Duodenal mucosa (tissue), 2 donors: ENCODE data around the gene SLC35F4.
"Not testable (repeated sequence)": the region's sequence is repeated elsewhere in the genome, so short reads cannot be mapped to it uniquely, and the experiment has no call there.

ENCODE experiments used
- H3K27ac ChIP-seq: one replicate; pipeline ENCODE4 v1.7.0; 2013; ENCODE audit warnings: low read depth, low read length
- H3K27me3 ChIP-seq, 2 donors: one replicate each; pipeline ENCODE4 v1.7.0; 2013; ENCODE audit warnings: low read length in 2 of 2, control low read depth in 1 of 2; ENCODE audit not compliant: insufficient read depth in 2 of 2, control insufficient read depth in 1 of 2
- H3K36me3 ChIP-seq, 2 donors: one replicate each; pipeline ENCODE4 v1.7.0; 2013; ENCODE audit warnings: low read length in 2 of 2, control low read depth in 1 of 2; ENCODE audit not compliant: insufficient read depth in 2 of 2, control insufficient read depth in 1 of 2
- H3K4me1 ChIP-seq, 2 donors: one replicate each; pipeline ENCODE4 v1.7.0; 2013; ENCODE audit warnings: low read length in 2 of 2, control low read depth in 1 of 2; ENCODE audit not compliant: insufficient read depth in 2 of 2, control insufficient read depth in 1 of 2
- H3K4me3 ChIP-seq, 2 donors: one replicate each; pipeline ENCODE4 v1.7.0; 2013; ENCODE audit warnings: low read length in 2 of 2, low read depth in 1 of 2
- H3K9ac ChIP-seq, 2 donors: one replicate each; pipeline ENCODE4 v1.7.0; 2013; ENCODE audit warnings: low read length in 2 of 2, low read depth in 1 of 2
- H3K9me3 ChIP-seq, 2 donors: one replicate each; pipeline ENCODE4 v1.7.0; 2013; ENCODE audit warnings: low read length in 2 of 2, control low read depth in 1 of 2; ENCODE audit not compliant: control insufficient read depth in 1 of 2

The SLC35F4 gene

GRCh38 chr14:57755018-57755521 lies 110.8 kb downstream of the SLC35F4 start:
- Histone ChIP-seq H3K4me3 (no peak overlapping the region), H3K9me3 (no peaks in the 10 kb centered on the region), H3K27ac (no peak overlapping the region), H3K9ac (no peak overlapping the region), H3K27me3 (no peaks in the 10 kb centered on the region), H3K36me3 (no peaks in the 10 kb centered on the region), H3K4me1 (no peaks in the 10 kb centered on the region)

GRCh38 chr14:57754527-57754926 lies 111.4 kb downstream of the SLC35F4 start:
- H3K9ac ChIP-seq = no peak overlapping the region
- no peaks in the 10 kb centered on the region for H3K27me3 ChIP-seq
- H3K36me3 ChIP-seq = no peaks in the 10 kb centered on the region
- no peak overlapping the region for H3K27ac ChIP-seq
- H3K9me3 ChIP-seq = no peaks in the 10 kb centered on the region
- H3K4me1 ChIP-seq = no peaks in the 10 kb centered on the region
- no peak overlapping the region for H3K4me3 ChIP-seq

GRCh38 chr14:57753821-57754220 lies 112.1 kb downstream of the SLC35F4 start:
- Histone ChIP-seq H3K9ac (no peak overlapping the region), H3K36me3 (no peaks in the 10 kb centered on the region), H3K4me1 (no peaks in the 10 kb centered on the region), H3K9me3 (no peaks in the 10 kb centered on the region), H3K27ac (no peak overlapping the region), H3K4me3 (no peak overlapping the region), H3K27me3 (no peaks in the 10 kb centered on the region)

GRCh38 chr14:57752142-57752695 lies 113.7 kb downstream of the SLC35F4 start:
- H3K4me1 ChIP-seq, H3K9ac ChIP-seq, H3K4me3 ChIP-seq, H3K36me3 ChIP-seq, H3K27ac ChIP-seq, H3K9me3 ChIP-seq, H3K27me3 ChIP-seq: not testable (repeated sequence)

GRCh38 chr14:57751400-57751799 lies 114.5 kb downstream of the SLC35F4 start:
- H3K36me3 ChIP-seq = no peaks in the 10 kb centered on the region
- no peak overlapping the region for H3K4me3 ChIP-seq
- H3K9me3 ChIP-seq = no peaks in the 10 kb centered on the region
- no peak overlapping the region for H3K9ac ChIP-seq
- H3K27ac ChIP-seq = no peak overlapping the region
- no peaks in the 10 kb centered on the region for H3K4me1 ChIP-seq
- H3K27me3 ChIP-seq = no peaks in the 10 kb centered on the region

- Histone ChIP-seq H3K4me1 (no peaks in the 10 kb centered on the region), H3K9me3 (no peaks in the 10 kb centered on the region), H3K27ac (no peak overlapping the region), H3K9ac (no peak overlapping the region), H3K36me3 (no peaks in the 10 kb centered on the region), H3K27me3 (no peaks in the 10 kb centered on the region), H3K4me3 (no peak overlapping the region)
Observed at GRCh38 chr14:57749267-57749666, 116.6 kb downstream of the SLC35F4 start.

GRCh38 chr14:57748279-57748678 lies 117.6 kb downstream of the SLC35F4 start:
- Histone ChIP-seq H3K9me3 (no peaks in the 10 kb centered on the region), H3K27me3 (no peaks in the 10 kb centered on the region), H3K9ac (no peak overlapping the region), H3K4me3 (no peak overlapping the region), H3K36me3 (no peaks in the 10 kb centered on the region), H3K4me1 (no peaks in the 10 kb centered on the region), H3K27ac (no peak overlapping the region)

- Histone ChIP-seq H3K9ac (no peak overlapping the region), H3K4me1 (no peaks in the 10 kb centered on the region), H3K27me3 (no peaks in the 10 kb centered on the region), H3K9me3 (no peaks in the 10 kb centered on the region), H3K27ac (no peak overlapping the region), H3K4me3 (no peak overlapping the region), H3K36me3 (no peaks in the 10 kb centered on the region)
Observed at GRCh38 chr14:57747036-57747435, 118.9 kb downstream of the SLC35F4 start.

GRCh38 chr14:57746563-57746962 lies 119.3 kb downstream of the SLC35F4 start:
- Histone ChIP-seq H3K9ac (no peak overlapping the region), H3K4me3 (no peak overlapping the region), H3K36me3 (no peaks in the 10 kb centered on the region)

GRCh38 chr14:57739516-57739915 lies 126.4 kb downstream of the SLC35F4 start:
- no peaks in the 10 kb centered on the region for H3K36me3 ChIP-seq
- no peaks in the 10 kb centered on the region for H3K27me3 ChIP-seq
- H3K9me3 ChIP-seq = no peaks in the 10 kb centered on the region
- H3K4me3 ChIP-seq = no peak overlapping the region
- no peaks in the 10 kb centered on the region for H3K4me1 ChIP-seq
- no peak overlapping the region for H3K27ac ChIP-seq
- no peak overlapping the region for H3K9ac ChIP-seq

More at GRCh38 chr14:57746563-57746962, 119.3 kb downstream of the SLC35F4 start:
- Histone ChIP-seq H3K27me3 (no peaks in the 10 kb centered on the region), H3K27ac (no peak overlapping the region), H3K9me3 (no peaks in the 10 kb centered on the region), H3K4me1 (no peaks in the 10 kb centered on the region)

- Histone ChIP-seq H3K27me3 (no peaks in the 10 kb centered on the region), H3K4me1 (no peaks in the 10 kb centered on the region), H3K9ac (no peak overlapping the region), H3K9me3 (no peaks in the 10 kb centered on the region), H3K36me3 (no peaks in the 10 kb centered on the region), H3K27ac (no peak overlapping the region), H3K4me3 (no peak overlapping the region)
Observed at GRCh38 chr14:57737598-57737997, 128.3 kb downstream of the SLC35F4 start.
